Measurements from ENCODE around the gene ESCO1. TPM values are rescaled to one million over a fixed set of nuclear protein-coding genes. Genes with fewer than 3 reads are reported as not detected.
A peak's percentile ranks its signal among the peaks of the same experiment; 100 is the strongest.
"Not testable (repeated sequence)": the region's sequence is repeated elsewhere in the genome, so short reads cannot be mapped to it uniquely, and the experiment has no call there.

ESCO1 gene, protein sequence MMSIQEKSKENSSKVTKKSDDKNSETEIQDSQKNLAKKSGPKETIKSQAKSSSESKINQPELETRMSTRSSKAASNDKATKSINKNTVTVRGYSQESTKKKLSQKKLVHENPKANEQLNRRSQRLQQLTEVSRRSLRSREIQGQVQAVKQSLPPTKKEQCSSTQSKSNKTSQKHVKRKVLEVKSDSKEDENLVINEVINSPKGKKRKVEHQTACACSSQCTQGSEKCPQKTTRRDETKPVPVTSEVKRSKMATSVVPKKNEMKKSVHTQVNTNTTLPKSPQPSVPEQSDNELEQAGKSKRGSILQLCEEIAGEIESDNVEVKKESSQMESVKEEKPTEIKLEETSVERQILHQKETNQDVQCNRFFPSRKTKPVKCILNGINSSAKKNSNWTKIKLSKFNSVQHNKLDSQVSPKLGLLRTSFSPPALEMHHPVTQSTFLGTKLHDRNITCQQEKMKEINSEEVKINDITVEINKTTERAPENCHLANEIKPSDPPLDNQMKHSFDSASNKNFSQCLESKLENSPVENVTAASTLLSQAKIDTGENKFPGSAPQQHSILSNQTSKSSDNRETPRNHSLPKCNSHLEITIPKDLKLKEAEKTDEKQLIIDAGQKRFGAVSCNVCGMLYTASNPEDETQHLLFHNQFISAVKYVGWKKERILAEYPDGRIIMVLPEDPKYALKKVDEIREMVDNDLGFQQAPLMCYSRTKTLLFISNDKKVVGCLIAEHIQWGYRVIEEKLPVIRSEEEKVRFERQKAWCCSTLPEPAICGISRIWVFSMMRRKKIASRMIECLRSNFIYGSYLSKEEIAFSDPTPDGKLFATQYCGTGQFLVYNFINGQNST
- polyA plus RNA-seq (2013, experiment 1 of 2; ENCODE audit: insufficient read length) = 9.7 TPM
- 9.3 TPM for polyA plus RNA-seq (2013, experiment 2 of 2; ENCODE audit: insufficient read length)

GRCh38 chr18:21600526-21601410 lies at the start of gene ESCO1:
Gene ESCO1, minus strand, starts transcription at chr18:21600704. Its CDS starts 25,861 bp downstream, at chr18:21574843.
- DNase-seq = peak; percentile 99

GRCh38 chr18:21640375-21640774 lies 39.9 kb upstream of the ESCO1 start:
- DNase-seq = not testable (repeated sequence)

GRCh38 chr18:21638822-21639221 lies 38.3 kb upstream of the ESCO1 start:
- DNase-seq = no peak

- DNase-seq = peak; percentile 14
Measured at GRCh38 chr18:21636769-21637168, 36.3 kb upstream of the ESCO1 start.

- DNase-seq = no peak
Measured at GRCh38 chr18:21634588-21635199, 34.2 kb upstream of the ESCO1 start.

- no peak for DNase-seq
Measured at GRCh38 chr18:21632393-21632792, 31.9 kb upstream of the ESCO1 start.

GRCh38 chr18:21629089-21629832 lies 28.8 kb upstream of the ESCO1 start:
- DNase-seq = no peak

- DNase-seq = not testable (repeated sequence)
Measured at GRCh38 chr18:21621640-21622039, 21.1 kb upstream of the ESCO1 start.

GRCh38 chr18:21612125-21613039 lies 11.9 kb upstream of the ESCO1 start, which contains the start of gene SNRPD1:
Gene SNRPD1, plus strand, starts transcription at chr18:21612314. Its CDS starts 116 bp downstream, at chr18:21612430.
- peak; percentile 89 for DNase-seq

GRCh38 chr18:21611401-21612124 lies 11.1 kb upstream of the ESCO1 start:
- DNase-seq = not testable (repeated sequence)

DNA sequence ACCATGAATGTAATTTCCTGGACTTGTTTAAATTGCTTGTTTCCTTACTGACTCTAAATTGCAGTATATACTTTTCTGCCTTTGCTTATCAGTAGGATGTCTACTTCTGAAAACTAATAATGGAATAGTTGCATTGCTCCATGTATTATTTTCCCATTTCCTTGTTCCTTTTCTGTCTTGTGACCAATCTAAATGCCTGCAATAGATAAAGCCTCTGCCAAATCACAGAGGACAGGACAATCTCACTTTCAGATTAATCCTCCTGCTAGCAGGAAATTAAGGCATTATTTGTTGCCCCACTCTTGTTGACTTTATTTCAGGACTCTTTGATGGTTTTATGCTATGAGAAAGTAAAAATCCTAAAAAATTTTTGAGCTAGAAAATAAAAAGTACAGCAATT lies 4.7 kb upstream of the ESCO1 start:
- DNase-seq = no peak

DNA sequence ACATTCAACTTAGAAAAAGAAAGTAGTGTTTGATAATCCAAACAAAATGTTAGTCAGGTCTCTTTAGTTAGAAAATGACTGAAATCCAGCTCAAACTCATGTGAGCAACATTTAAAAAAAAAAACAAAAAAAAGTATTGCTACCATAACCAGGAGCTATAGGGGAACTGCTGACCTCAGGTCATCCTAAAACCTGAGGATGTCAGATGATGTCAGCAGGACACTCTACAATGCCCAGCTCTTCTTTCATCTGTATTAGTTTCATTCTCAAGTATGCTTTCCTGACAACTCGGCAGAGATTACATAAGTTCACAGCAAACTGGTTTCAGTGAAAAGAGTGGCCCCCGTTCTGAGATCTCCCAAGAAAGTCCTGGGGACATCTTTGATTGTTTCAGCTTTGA lies 4.2 kb upstream of the ESCO1 start:
- DNase-seq = no peak

DNA sequence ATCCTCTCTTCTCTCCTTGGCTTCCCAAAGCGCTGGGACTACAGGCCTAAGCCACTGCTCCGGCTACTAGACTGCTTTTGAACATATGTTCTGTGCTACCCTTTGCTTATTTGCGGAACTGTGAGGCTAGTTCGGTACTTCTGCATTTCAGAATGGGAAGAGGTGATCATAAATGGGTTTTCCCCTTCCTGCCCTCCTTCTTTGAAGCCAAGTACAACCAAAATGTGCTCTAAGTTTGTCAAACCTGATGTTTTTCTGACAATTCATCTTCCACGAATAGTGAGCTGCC lies 1.7 kb upstream of the ESCO1 start:
- DNase-seq = no peak

GRCh38 chr18:21599585-21600525 lies 649 bp downstream of the ESCO1 start:
- peak; percentile 4 for DNase-seq

GRCh38 chr18:21598726-21599584 lies 1.5 kb downstream of the ESCO1 start:
- DNase-seq = no peak

GRCh38 chr18:21597620-21598019 lies 2.9 kb downstream of the ESCO1 start:
- no peak for DNase-seq
